Putamen (tissue), 1 donor: ENCODE measurements around the gene KLKB1.
"Not testable (repeated sequence)": the region's sequence is repeated elsewhere in the genome, so short reads cannot be mapped to it uniquely, and the experiment has no call there.

Experiments used
- DNase-seq: peaks from one replicate; pipeline ENCODE4 v3.0.0-alpha.2; 2016; ENCODE audit warnings: low spot score

KLKB1 gene

DNA sequence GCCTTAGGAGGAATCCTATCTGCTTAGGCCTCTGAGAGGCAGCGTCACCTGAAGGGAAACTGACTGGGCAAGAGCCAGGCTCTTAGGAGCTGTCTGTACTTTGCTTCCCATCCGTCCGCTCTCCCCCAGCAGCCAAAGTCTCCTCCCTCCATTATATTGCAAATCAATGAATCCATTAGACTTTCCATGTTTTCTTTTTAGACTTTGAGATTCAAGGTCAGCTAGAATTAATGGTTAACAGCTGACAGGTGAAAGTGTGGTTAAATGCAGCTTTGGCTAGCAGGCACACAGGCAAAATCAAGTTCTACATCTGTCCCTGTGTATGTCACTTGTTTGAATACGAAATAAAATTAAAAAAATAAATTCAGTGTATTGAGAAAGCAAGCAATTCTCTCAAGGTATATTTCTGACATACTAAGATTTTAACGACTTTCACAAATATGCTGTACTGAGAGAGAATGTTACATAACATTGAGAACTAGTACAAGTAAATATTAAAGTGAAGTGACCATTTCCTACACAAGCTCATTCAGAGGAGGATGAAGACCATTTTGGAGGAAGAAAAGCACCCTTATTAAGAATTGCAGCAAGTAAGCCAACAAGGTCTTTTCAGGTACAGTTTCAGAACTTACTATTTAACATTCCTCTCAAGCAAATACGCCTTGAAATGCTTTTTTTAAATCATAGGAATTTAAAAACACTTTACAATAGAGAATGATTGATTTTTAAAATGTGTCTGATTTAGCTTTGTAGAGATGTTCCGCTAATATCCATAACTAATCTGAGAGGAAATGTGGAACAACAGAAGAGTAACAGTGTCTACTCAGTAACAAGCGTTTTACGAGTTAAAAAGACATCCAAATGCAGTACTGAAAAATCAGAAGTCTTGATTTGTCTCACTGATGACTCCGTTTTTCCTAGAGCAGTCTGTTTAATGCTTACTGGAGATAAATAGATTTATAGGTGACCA is 38.7 kb downstream of the KLKB1 start, which contains the start of gene F11:
Gene F11 (plus strand): TSS at position 507 of the 970 bp plus-strand sequence. CDS start 948 bp downstream, outside the sequence.
- no peak for DNase-seq

DNA sequence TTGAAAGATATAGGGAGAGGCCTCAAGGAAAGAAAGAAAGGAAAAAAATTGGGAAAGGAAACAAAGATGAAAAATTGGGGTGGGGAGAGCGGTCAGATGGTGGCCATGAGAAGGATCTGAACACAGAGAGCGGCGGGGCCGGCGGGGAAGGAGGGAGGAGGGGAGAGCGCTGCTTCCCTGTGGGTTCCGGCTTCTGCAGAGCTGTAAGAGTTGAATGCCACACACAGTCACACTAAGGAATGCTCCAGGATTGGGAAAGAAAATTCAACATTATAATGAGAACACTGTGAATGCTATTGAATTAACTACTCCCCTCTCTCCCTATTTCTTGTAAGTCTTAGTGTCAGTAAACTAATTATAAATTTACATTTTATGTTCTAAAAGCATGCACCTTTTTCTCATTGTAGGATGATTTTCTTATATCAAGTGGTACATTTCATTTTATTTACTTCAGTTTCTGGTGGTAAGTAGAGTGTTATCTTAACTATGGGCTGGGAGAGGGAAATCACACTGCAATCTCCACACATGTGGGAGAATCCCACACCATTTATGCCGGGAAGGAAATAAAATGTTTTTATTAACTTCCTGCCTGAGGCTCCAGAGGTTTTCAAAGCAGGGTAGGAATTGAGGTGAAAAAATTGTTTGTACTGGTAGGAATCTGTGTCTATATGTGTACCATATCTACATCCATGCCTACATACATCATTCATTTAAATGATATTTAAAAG is 39.6 kb downstream of the KLKB1 start:
- DNase-seq: no peak

GRCh38 chr4:186271081-186271678 is 43.9 kb downstream of the KLKB1 start:
- no peak for DNase-seq

DNA sequence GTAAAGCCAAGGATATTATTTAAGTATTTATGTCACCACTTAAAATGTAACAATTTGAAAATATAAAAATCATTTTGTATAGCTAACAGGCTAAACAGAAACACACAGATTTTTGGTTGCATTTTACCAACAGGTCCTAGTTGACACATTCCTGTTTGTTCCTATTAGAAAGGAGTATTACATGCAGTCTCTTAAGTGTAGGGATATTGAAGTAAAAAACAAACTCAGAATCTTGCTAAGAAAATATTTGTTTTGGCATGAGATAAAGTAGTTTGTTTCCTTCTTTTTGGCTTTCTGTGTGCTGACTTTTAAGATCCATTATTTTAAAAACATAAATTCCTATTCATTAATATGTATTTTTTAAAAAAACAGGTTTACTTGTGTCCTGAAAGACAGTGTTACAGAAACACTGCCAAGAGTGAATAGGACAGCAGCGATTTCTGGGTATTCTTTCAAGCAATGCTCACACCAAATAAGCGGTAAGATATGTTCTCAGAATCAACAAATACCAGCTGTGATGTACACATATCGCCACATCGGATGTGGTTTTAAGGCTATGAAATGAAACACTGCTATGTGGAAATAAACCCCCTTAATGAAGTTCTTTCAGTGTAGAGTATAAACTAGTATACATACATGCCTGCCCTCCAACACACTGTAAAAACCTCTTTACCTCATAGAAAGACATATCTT is 45.5 kb downstream of the KLKB1 start:
- DNase-seq: no peak

DNA sequence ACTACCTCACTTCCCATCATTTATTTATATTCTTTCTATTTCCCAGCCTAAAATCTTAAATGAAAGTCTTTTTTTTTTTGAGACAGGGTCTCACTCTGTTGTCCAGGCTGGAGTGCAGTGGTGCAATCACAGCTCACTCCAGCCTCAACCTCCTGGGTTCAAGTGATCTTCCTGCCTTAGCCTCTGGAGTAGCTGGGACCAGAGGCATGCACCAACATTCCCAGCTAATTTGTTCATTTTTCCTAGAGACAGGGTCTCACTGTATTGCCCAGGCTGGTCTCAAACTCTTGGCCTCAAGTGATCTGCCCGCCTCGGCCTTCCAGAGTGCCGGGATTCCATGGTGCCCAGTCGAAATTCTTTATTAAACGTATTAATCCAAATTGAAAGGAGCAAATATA is 46.1 kb downstream of the KLKB1 start:
- DNase-seq: not testable (repeated sequence)

GRCh38 chr4:186283311-186283710 is 56.0 kb downstream of the KLKB1 start:
- no peak for DNase-seq

DNA sequence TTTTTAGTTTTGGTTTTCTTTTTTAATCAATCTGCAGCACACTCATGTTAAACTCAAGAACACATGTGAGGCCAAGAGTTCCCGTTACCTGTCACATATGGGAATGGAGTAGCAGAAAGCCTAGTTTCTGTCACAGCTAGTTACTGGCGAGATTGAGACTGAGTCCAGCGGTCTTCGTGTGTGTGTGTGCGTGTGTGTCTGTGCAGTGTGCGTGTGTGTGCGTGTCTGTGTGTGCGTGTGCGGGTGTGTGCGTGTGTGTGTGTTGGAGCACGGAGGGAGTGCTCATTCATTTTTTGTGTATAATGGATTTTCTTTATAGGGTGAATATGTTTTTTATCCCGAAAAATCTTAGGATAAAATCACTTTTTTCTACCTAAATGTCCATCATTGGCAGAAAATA is 57.8 kb downstream of the KLKB1 start:
- no peak for DNase-seq

GRCh38 chr4:186286581-186286980 is 59.3 kb downstream of the KLKB1 start:
- DNase-seq: no peak

GRCh38 chr4:186291256-186291890 is 64.1 kb downstream of the KLKB1 start:
- DNase-seq: no peak

GRCh38 chr4:186294160-186294559 is 66.9 kb downstream of the KLKB1 start:
- no peak for DNase-seq

DNA sequence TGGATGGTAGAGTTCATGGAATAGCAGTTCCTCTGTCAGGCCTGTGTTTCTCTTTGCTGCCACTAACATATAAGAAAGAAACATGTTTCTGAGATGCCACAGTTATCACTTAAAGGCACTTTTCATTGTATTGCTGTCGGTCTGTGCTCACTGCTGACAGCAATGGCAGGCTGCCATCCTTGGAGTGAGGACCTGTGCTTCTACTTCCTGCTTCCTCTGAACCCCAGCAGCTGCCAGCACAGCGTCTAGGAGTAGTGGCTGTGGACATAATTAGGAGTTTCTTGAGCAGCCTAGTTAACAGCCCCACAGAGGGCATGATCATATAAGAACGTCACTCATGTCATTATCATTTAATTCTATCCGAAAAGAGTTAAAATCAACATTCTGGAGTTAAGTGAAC is 69.2 kb downstream of the KLKB1 start:
- DNase-seq: no peak

- DNase-seq: peak; percentile 9
Measured at GRCh38 chr4:186297013-186297645, 69.8 kb downstream of the KLKB1 start.

DNA sequence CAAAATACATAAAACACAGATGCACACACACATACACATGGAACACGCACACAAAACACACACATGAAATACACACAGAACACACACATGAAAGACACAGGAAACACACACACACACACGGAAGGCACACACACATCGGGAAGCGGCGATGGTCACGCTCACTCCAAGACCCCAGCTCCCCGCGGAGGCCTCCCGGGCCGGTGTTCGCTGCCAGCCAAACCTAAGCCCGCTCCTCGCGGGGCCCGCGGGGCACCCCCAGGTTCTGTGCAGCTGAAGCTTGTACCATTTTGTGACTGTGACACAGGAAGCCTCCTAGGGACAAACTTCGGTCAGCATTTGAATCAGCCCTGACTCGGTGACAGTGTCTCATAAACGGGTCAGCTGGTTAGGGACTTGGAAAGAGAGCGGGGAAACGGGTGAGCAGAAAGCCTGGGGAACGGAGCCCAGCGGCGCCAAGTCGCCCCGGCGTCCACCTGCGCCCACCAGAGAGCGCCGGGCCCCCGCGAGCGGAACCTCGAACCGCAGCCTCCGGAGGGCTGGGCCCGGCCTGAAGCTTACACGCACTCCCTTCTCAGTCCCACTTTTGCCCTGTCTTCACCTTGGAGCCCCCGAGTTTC is 70.8 kb downstream of the KLKB1 start:
- DNase-seq: no peak

GRCh38 chr4:186299291-186299690 is 72.0 kb downstream of the KLKB1 start:
- DNase-seq: no peak

DNA sequence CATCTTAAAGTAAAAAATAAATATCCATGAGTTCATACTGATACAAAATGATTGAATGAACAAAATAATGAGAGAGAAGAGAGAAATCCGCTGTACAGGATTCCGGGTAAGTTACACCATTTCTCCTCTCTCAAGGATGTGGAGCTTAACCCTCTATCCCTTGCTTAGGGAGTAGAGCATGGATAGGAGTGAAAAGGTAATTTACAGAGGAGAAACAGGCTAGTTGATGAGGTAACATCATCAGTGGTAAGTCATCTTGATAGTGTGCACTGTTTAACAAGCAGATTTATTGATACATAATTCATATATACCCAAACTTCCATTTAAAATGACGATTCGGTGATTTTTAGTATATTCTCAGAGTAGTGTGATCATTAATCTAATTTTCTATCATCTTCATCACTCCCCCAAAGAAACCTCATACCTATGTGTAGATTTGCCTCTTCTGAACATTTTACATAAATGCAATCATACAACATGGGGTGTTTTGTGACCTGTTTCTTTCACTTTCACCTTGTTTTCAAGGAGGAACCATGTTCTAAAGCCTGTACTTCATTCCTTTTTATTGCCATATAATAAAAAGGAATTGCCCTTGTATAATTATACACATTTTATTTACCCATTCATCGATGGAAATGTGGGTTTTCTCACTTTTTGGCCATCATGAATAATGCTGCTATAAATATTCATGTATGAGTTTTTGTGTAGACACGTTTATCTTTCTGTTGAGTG is 73.5 kb downstream of the KLKB1 start:
- no peak for DNase-seq

- no peak for DNase-seq
Measured at GRCh38 chr4:186304216-186304615, 76.9 kb downstream of the KLKB1 start.

DNA sequence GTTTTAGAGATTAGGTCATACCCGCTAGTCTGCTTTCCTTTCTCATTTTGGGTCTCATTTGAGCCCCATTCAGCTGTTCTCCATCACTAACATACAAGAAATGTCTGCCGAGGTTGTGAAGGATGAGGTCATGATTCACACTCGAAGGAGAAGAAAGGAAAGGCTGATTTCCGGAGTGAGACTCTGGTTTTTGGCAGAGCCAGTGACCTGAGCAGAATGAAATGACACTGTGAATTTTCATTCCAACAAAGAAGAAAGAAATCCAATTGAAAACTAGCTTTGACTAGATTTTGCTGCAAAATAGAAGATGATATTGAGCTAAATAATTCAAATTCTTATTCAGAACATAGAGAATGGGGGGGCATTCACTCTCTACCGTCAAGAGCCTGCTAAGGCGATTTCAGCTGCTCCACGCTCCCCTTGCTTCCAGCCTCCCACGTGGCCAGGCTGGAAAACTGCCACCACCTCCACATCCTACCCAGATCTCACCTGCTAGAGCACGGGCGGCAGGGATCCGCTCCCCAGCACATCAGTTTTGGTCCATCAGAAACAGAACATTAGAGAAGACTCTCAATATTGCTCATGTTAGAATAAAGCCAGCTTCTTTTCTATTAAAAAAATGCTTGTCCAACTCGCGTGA is 77.7 kb downstream of the KLKB1 start:
- no peak for DNase-seq

- no peak for DNase-seq
Measured at GRCh38 chr4:186307497-186307896, 80.2 kb downstream of the KLKB1 start.

- no peak for DNase-seq
Measured at GRCh38 chr4:186307916-186308315, 80.6 kb downstream of the KLKB1 start.
